Measurements from ENCODE around the gene PXDC1.

Gene PXDC1

DNA sequence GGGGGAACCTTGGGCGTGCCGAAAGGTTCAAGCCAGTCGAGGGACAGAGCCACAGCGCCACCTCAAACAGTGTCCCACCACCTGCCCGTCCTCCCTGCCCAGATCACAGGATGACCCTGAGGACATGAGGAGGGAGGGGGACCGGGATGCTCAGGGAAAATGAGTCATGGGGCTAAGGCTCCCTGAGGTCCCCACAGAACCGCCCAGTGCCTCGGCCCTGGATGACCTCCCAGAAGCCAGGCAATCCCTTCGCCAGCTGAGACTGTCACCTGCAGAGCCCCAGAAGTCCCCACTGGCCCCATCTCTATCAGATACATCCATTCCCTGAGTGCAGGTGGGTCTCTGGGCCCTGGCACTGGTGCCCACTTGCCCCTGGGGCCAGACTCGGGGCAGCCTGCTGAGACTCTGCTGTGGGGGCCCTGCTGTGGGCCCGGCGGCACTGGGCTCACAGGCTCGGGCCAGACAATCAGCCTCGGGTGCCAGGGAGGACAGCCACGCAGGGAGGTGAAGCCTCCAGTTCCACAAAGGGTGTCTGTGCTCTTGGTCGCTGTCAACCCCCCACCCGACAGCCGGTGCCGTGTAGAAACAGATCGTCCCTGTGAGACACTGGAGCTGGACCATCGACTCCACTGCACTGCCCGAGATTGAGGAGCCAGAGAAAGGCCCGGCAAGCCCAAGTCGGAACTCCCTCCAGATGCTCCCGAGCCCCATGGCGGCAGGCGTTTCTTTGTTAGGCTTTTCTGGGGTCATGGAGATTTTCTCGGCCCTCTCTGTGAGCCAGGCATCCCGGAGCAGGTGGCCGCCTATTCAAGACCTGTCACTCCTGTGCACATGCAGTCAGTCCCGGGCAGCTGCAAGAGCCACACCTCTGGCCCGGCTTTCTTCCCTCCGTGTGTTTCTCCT, 26.1 kb downstream of the PXDC1 start:
- Histone ChIP-seq H3K36me3 (ENCODE audit: control insufficient read depth in 4 of 4, insufficient read depth in 4 of 4, low read length in 3 of 4) (peaks cover under 1 to 10% (median 3%) of the 10 kb centered on the region in 4 experiments), H3K27ac (ENCODE audit: insufficient read depth in 1 of 2, low read depth in 1 of 2, low read length in 2 of 2, poor library complexity in 1 of 2, severe bottlenecking in 2 of 2) (no peak overlapping the region), H3K9me3 (ENCODE audit: control extremely low read depth in 1 of 5, control insufficient read depth in 4 of 5, insufficient read depth in 2 of 5, low read depth in 1 of 5, low read length in 4 of 5) (no peaks in the 10 kb centered on the region), H3K4me1 (ENCODE audit: control extremely low read depth in 1 of 4, control insufficient read depth in 4 of 4, insufficient read depth in 4 of 4, low read length in 3 of 4) (no peaks in the 10 kb centered on the region), H3K4me3 (ENCODE audit: control insufficient read depth in 1 of 7, extremely low read depth in 1 of 7, insufficient read depth in 4 of 7, low read depth in 2 of 7, low read length in 6 of 7) (no peak overlapping the region), H3K27me3 (replicated peaks in 2 of 5; ENCODE audit: control insufficient read depth in 4 of 5, insufficient read depth in 5 of 5, low read length in 4 of 5) (no peaks in the 10 kb centered on the region)
- ChIA-PET POLR2A (no interaction called here), CTCF (interaction anchor here (0.8 kb wide), 1 partner anchor 441 kb away, joined by 3 read pairs; no protein-coding TSS in a partner anchor)
- no peak for DNase-seq
- WGBS (ENCODE audit: insufficient coverage), result 96% methylated on average over 32 of the region's 33 CpGs

DNA sequence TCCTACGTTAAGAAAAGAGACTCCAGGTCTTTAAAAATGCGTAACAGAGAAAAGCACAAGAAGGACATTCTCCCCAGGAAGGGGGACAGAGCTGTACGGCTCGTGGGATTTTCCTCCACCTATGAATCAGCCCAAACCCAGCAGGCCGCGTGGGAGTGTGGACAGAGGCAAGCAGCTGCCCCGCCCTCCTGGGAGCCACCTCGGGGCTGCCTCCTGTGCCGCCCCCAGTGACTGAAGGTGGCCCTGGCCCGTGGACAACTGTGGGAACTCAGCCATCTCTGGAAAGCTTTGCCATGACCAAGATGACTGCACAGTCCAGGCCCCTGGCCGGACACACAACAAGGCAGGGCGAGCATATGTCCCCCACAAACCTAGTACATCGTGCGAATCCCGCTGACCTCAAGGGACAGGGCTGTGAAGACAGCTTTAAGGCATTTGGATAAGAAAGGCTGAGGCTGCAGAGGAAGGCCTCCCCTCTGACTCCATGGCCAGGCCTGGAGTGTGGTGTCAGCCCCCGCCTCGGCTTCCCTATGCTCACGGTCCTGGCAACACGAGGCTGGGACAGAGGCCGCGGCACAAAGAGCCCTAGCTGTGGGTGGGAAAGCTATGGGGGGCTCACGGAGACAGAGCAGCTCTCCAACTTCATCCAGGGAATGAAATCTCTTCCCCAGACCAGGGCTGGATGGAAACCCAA, 26.9 kb downstream of the PXDC1 start:
- Histone ChIP-seq H3K36me3 (ENCODE audit: control insufficient read depth in 4 of 4, insufficient read depth in 4 of 4, low read length in 3 of 4) (peaks cover 0 to 10% (median 3%) of the 10 kb centered on the region in 4 experiments), H3K4me3 (ENCODE audit: control insufficient read depth in 1 of 7, extremely low read depth in 1 of 7, insufficient read depth in 4 of 7, low read depth in 2 of 7, low read length in 6 of 7) (no peak overlapping the region), H3K27me3 (replicated peaks in 2 of 5; ENCODE audit: control insufficient read depth in 4 of 5, insufficient read depth in 5 of 5, low read length in 4 of 5) (no peaks in the 10 kb centered on the region), H3K9me3 (ENCODE audit: control extremely low read depth in 1 of 5, control insufficient read depth in 4 of 5, insufficient read depth in 2 of 5, low read depth in 1 of 5, low read length in 4 of 5) (no peaks in the 10 kb centered on the region), H3K27ac (ENCODE audit: insufficient read depth in 1 of 2, low read depth in 1 of 2, low read length in 2 of 2, poor library complexity in 1 of 2, severe bottlenecking in 2 of 2) (no peak overlapping the region), H3K4me1 (ENCODE audit: control extremely low read depth in 1 of 4, control insufficient read depth in 4 of 4, insufficient read depth in 4 of 4, low read length in 3 of 4) (no peaks in the 10 kb centered on the region)
- ChIA-PET POLR2A (no interaction called here), CTCF (interaction anchor here (0.6 to 1.3 kb wide), 2 partner anchors 8 to 254 kb away, joined by 3 to 6 read pairs; no protein-coding TSS in a partner anchor)
- 96% methylated on average over 19 of the region's 22 CpGs for WGBS (ENCODE audit: insufficient coverage)
- DNase-seq, result no peak

DNA sequence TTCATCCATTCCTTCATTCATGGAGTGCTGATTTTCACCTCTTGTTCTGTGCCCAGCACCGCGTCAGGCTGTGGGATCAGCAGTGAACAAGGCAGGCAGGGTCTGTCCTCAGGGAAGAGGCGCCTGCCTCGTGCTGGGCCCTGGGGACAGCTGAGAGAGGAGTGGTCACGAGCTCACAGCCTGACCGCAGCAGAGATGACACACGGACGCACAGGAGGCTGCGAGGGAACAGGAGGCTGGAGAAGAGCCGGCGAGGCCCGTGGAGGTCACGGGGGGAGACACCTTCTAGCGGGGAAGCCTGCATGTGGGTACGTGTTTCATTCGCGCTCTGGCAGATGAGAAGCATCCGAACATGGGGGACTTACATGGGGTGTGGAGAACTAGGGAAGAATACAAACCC, 27.5 kb downstream of the PXDC1 start:
- H3K9me3 ChIP-seq (ENCODE audit: control extremely low read depth in 1 of 5, control insufficient read depth in 4 of 5, insufficient read depth in 2 of 5, low read depth in 1 of 5, low read length in 4 of 5), result no peaks in the 10 kb centered on the region
- 97% methylated on average over 15 of the region's 18 CpGs for WGBS (ENCODE audit: insufficient coverage)
- H3K36me3 ChIP-seq (ENCODE audit: control insufficient read depth in 4 of 4, insufficient read depth in 4 of 4, low read length in 3 of 4), result peaks cover 0 to 10% (median 3%) of the 10 kb centered on the region in 4 experiments
- peaks cover 0 to 1% (median 0%) of the 10 kb centered on the region in 4 experiments for H3K4me1 ChIP-seq (ENCODE audit: control extremely low read depth in 1 of 4, control insufficient read depth in 4 of 4, insufficient read depth in 4 of 4, low read length in 3 of 4)
- ChIA-PET CTCF (interaction anchor here (1.3 to 1.7 kb wide), 2 partner anchors 9 to 440 kb away, joined by 3 to 6 read pairs; no protein-coding TSS in a partner anchor), POLR2A (no interaction called here)
- no peaks in the 10 kb centered on the region for H3K27me3 ChIP-seq (replicated peaks in 2 of 5; ENCODE audit: control insufficient read depth in 4 of 5, insufficient read depth in 5 of 5, low read length in 4 of 5)
- H3K4me3 ChIP-seq (ENCODE audit: control insufficient read depth in 1 of 7, extremely low read depth in 1 of 7, insufficient read depth in 4 of 7, low read depth in 2 of 7, low read length in 6 of 7), result no peak overlapping the region
- no peak for DNase-seq
- H3K27ac ChIP-seq (ENCODE audit: insufficient read depth in 1 of 2, low read depth in 1 of 2, low read length in 2 of 2, poor library complexity in 1 of 2, severe bottlenecking in 2 of 2), result no peak overlapping the region

DNA sequence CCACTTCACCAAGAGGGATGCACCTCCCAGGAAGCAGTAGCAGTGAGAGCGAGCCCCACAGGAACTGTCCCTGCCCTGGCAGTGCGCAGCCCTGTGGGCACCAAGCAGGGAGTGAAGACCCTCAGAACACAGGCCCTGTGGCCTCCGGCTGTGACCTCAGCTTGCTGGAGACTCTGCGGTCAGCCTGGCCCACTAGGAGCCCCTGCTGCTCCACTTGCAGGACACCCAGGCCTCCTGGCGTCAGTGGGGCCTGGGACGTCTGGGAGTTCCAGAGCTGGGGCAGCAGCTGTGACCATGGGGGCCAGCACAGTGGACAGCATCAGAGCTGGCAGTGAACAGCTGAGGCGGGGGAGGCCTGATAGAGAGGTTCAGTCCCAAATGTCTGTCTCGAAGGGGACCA, 28.3 kb downstream of the PXDC1 start:
- peaks cover 0 to 10% (median 3%) of the 10 kb centered on the region in 4 experiments for H3K36me3 ChIP-seq (ENCODE audit: control insufficient read depth in 4 of 4, insufficient read depth in 4 of 4, low read length in 3 of 4)
- no peak overlapping the region for H3K4me3 ChIP-seq (ENCODE audit: control insufficient read depth in 1 of 7, extremely low read depth in 1 of 7, insufficient read depth in 4 of 7, low read depth in 2 of 7, low read length in 6 of 7)
- WGBS (ENCODE audit: insufficient coverage), result 98% methylated on average over 7 of the region's 8 CpGs
- H3K27me3 ChIP-seq (replicated peaks in 2 of 5; ENCODE audit: control insufficient read depth in 4 of 5, insufficient read depth in 5 of 5, low read length in 4 of 5), result no peaks in the 10 kb centered on the region
- H3K9me3 ChIP-seq (ENCODE audit: control extremely low read depth in 1 of 5, control insufficient read depth in 4 of 5, insufficient read depth in 2 of 5, low read depth in 1 of 5, low read length in 4 of 5), result no peaks in the 10 kb centered on the region
- no peak for DNase-seq
- ChIA-PET POLR2A (no interaction called here), CTCF (interaction anchor here (1.3 to 1.7 kb wide), 2 partner anchors 9 to 440 kb away, joined by 3 to 6 read pairs; no protein-coding TSS in a partner anchor)
- no peak overlapping the region for H3K27ac ChIP-seq (ENCODE audit: insufficient read depth in 1 of 2, low read depth in 1 of 2, low read length in 2 of 2, poor library complexity in 1 of 2, severe bottlenecking in 2 of 2)
- H3K4me1 ChIP-seq (ENCODE audit: control extremely low read depth in 1 of 4, control insufficient read depth in 4 of 4, insufficient read depth in 4 of 4, low read length in 3 of 4), result peaks cover 0 to 4% (median 0%) of the 10 kb centered on the region in 4 experiments

DNA sequence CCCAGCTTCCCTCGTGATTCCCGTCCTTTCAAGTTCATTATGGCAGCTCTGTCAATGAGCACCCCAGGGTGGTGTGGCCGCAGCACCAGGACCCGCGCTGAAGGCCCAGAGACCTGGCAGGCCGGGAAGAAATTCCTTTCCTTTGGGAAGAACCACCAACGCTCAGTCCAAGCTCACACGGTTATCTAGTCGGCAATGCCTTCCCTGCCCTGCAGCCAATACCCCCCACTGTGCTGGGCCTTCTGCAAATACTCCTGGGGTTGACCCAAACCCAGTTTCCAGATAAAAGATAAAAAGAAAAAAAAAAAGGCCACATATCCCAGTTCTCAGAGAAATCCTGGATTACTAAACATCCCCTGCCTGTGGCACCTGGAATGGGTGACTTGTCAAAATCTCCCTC, 28.7 kb downstream of the PXDC1 start:
- ChIA-PET POLR2A (no interaction called here), CTCF (interaction anchor here (1.7 kb wide), 2 partner anchors 9 to 439 kb away, joined by 3 to 8 read pairs; no protein-coding TSS in a partner anchor)
- DNase-seq, result no peak
- Histone ChIP-seq H3K4me1 (ENCODE audit: control extremely low read depth in 1 of 4, control insufficient read depth in 4 of 4, insufficient read depth in 4 of 4, low read length in 3 of 4) (peaks cover 0 to 4% (median 0%) of the 10 kb centered on the region in 4 experiments), H3K27ac (ENCODE audit: insufficient read depth in 1 of 2, low read depth in 1 of 2, low read length in 2 of 2, poor library complexity in 1 of 2, severe bottlenecking in 2 of 2) (no peak overlapping the region), H3K9me3 (ENCODE audit: control extremely low read depth in 1 of 5, control insufficient read depth in 4 of 5, insufficient read depth in 2 of 5, low read depth in 1 of 5, low read length in 4 of 5) (no peaks in the 10 kb centered on the region), H3K4me3 (ENCODE audit: control insufficient read depth in 1 of 7, extremely low read depth in 1 of 7, insufficient read depth in 4 of 7, low read depth in 2 of 7, low read length in 6 of 7) (no peak overlapping the region), H3K36me3 (ENCODE audit: control insufficient read depth in 4 of 4, insufficient read depth in 4 of 4, low read length in 3 of 4) (peaks cover 0 to 10% (median 3%) of the 10 kb centered on the region in 4 experiments), H3K27me3 (replicated peaks in 2 of 5; ENCODE audit: control insufficient read depth in 4 of 5, insufficient read depth in 5 of 5, low read length in 4 of 5) (no peaks in the 10 kb centered on the region)
- WGBS (ENCODE audit: insufficient coverage), result 98% methylated on average over 9 of the region's 9 CpGs

DNA sequence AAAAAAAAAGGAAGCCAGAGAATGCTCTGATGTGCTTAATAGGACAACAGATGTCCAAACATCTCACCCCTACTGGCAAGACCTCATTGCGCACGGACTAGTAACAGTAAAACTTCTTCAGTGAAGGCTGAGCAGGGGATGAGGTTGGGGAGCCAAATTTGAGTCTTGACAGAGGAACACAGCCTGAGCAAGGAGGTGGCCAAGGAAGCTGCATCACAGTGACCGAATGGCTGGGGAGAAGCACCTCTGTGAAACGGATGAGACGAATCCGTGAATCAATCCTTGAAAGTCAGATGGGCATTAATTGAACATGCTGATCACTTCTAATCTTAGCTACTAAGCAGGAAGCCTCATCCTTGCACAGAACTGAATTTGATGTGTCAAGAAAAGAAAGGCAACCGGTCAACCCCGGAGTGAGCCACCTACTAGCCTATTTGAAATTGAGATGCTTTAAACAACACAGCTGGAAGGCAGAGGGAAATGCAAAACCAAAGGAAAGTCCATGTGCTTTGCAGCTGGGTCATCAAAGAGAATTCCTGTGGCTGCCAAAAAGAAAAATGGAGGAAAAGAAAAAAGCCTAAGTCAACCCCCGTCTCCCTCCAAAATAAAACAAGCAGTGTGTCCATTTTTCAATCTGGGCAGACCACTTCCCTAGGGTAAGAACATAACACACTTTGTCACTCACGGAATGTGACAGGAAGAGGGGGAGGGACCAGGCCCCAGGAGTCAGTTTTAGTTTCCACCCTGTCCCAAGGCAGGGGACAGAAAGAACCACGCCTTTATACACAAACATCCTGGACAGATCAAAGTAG, 29.5 kb downstream of the PXDC1 start:
- ChIA-PET CTCF (interaction anchor here (1.2 to 1.7 kb wide), 3 partner anchors 10 to 439 kb away, joined by 3 to 8 read pairs (median 5); no protein-coding TSS in a partner anchor), POLR2A (interaction anchor here (0.6 kb wide), 1 partner anchor 234 kb away, joined by 3 read pairs; no protein-coding TSS in a partner anchor)
- no peak for DNase-seq
- Histone ChIP-seq H3K27ac (ENCODE audit: insufficient read depth in 1 of 2, low read depth in 1 of 2, low read length in 2 of 2, poor library complexity in 1 of 2, severe bottlenecking in 2 of 2) (no peak overlapping the region), H3K27me3 (replicated peaks in 2 of 5; ENCODE audit: control insufficient read depth in 4 of 5, insufficient read depth in 5 of 5, low read length in 4 of 5) (no peaks in the 10 kb centered on the region), H3K4me3 (ENCODE audit: control insufficient read depth in 1 of 7, extremely low read depth in 1 of 7, insufficient read depth in 4 of 7, low read depth in 2 of 7, low read length in 6 of 7) (no peak overlapping the region), H3K36me3 (ENCODE audit: control insufficient read depth in 4 of 4, insufficient read depth in 4 of 4, low read length in 3 of 4) (peaks cover 0 to 8% (median 3%) of the 10 kb centered on the region in 4 experiments), H3K4me1 (ENCODE audit: control extremely low read depth in 1 of 4, control insufficient read depth in 4 of 4, insufficient read depth in 4 of 4, low read length in 3 of 4) (peaks cover 0 to 4% (median 0%) of the 10 kb centered on the region in 4 experiments), H3K9me3 (ENCODE audit: control extremely low read depth in 1 of 5, control insufficient read depth in 4 of 5, insufficient read depth in 2 of 5, low read depth in 1 of 5, low read length in 4 of 5) (no peaks in the 10 kb centered on the region)
- 98% methylated on average over 8 of the region's 11 CpGs for WGBS (ENCODE audit: insufficient coverage)
